Middle frontal gyrus (tissue), 1 donor: Measurements from ENCODE around the gene TAF9.
"Not testable (repeated sequence)": the region's sequence is repeated elsewhere in the genome, so short reads cannot be mapped to it uniquely, and the experiment has no call there.

Source experiments
- DNase-seq: peaks from one replicate; pipeline ENCODE4 v3.0.0-alpha.2; 2015; ENCODE audit warnings: low spot score; ENCODE audit errors: extremely low spot score

Gene TAF9

GRCh38 chr5:69369340-69370121, at the start of gene TAF9, which contains the start of the genes AK6 and RAD17:
Gene TAF9, minus strand, starts transcription at chr5:69369520. Its CDS starts 3,783 bp downstream, at chr5:69365737.
Gene AK6, minus strand, starts transcription at chr5:69369520. Its CDS starts 30 bp downstream, at chr5:69369490.
Gene RAD17, plus strand, starts transcription at chr5:69369818. Its CDS starts 2,391 bp downstream, at chr5:69372209.
- peak; percentile 75 for DNase-seq

GRCh38 chr5:69418554-69418953, 49.2 kb upstream of the TAF9 start:
- DNase-seq: no peak

GRCh38 chr5:69416699-69417098, 47.4 kb upstream of the TAF9 start:
- no peak for DNase-seq

GRCh38 chr5:69416180-69416579, 46.9 kb upstream of the TAF9 start:
- no peak for DNase-seq

GRCh38 chr5:69415584-69415958, 46.3 kb upstream of the TAF9 start:
- no peak for DNase-seq

- no peak for DNase-seq
These were observed 45.7 kb upstream of the TAF9 start, which contains the start of gene MARVELD2 for GRCh38 chr5:69414885-69415583. Gene MARVELD2, plus strand, starts transcription at chr5:69415116. Its CDS starts 4,270 bp downstream, at chr5:69419386.

- DNase-seq: no peak
These were observed 35.5 kb upstream of the TAF9 start for GRCh38 chr5:69404659-69405330.

- no peak for DNase-seq
These were observed 9.1 kb upstream of the TAF9 start for GRCh38 chr5:69378376-69378775.

- DNase-seq: no peak
These were observed 5.7 kb upstream of the TAF9 start for GRCh38 chr5:69374911-69375446.

- no peak for DNase-seq
These were observed 3.1 kb upstream of the TAF9 start for GRCh38 chr5:69372394-69372793.

GRCh38 chr5:69370335-69370734, 1.0 kb upstream of the TAF9 start:
- DNase-seq: not testable (repeated sequence)

GRCh38 chr5:69368458-69369339, 621 bp downstream of the TAF9 start:
- DNase-seq: no peak

GRCh38 chr5:69367697-69368279, 1.5 kb downstream of the TAF9 start:
- DNase-seq: no peak

GRCh38 chr5:69364850-69365249, 4.5 kb downstream of the TAF9 start:
- no peak for DNase-seq

- no peak for DNase-seq
These were observed 4.9 kb downstream of the TAF9 start for GRCh38 chr5:69364414-69364813.

GRCh38 chr5:69360442-69360841, 8.9 kb downstream of the TAF9 start:
- DNase-seq: no peak

- DNase-seq: no peak
These were observed 9.6 kb downstream of the TAF9 start for GRCh38 chr5:69359699-69360098.

- no peak for DNase-seq
These were observed 18.7 kb downstream of the TAF9 start for GRCh38 chr5:69350664-69351063.

GRCh38 chr5:69343083-69343482, 26.2 kb downstream of the TAF9 start:
- no peak for DNase-seq

GRCh38 chr5:69341520-69342161, 27.7 kb downstream of the TAF9 start:
- DNase-seq: no peak
